Body of pancreas (tissue), 4 donors: ENCODE data around the gene SLC24A3. TPM values are rescaled to one million over a fixed set of nuclear protein-coding genes. Genes with fewer than 3 reads are reported as not detected.

Source experiments
- ATAC-seq: fragments of 150-250 bp; one replicate; pipeline ENCODE4 v1.9.1; 2016
- DNase-seq, 4 donors: peaks; one replicate each; pipeline ENCODE4 v3.0.0-alpha.2; 2019
- H3K27ac ChIP-seq, 4 donors: fragments of 200-600 bp; sonication (generic); 1 replicate in 3 of 4; 2 replicates in 1 of 4; pipeline versions ENCODE4 v1.5.1 to v1.6.1; 2016 to 2019; ENCODE audit warnings: mild to moderate bottlenecking in 1 of 4, mixed read lengths in 1 of 4, moderate library complexity in 1 of 4
- H3K27me3 ChIP-seq, 2 donors: fragments of 200-600 bp; sonication (generic); one replicate each; pipeline ENCODE4 v1.6.0; 2016; ENCODE audit warnings: mild to moderate bottlenecking in 1 of 2
- H3K36me3 ChIP-seq, 2 donors: fragments of 200-600 bp; sonication (generic); replicated peaks in 1 of 2; 2 replicates each; pipeline ENCODE4 v1.5.1; 2016; ENCODE audit warnings: low read depth in 2 of 2; ENCODE audit not compliant: insufficient read depth in 1 of 2
- H3K4me1 ChIP-seq: fragments of 200-600 bp; sonication (generic); one replicate; pipeline ENCODE4 v1.6.0; 2016
- H3K4me3 ChIP-seq, 2 donors: fragments of 200-600 bp; sonication (generic); 1 replicate in 1 of 2; 2 replicates in 1 of 2; pipeline ENCODE4 v1.5.1; 2016 to 2019
- H3K9me3 ChIP-seq, 3 donors: fragments of 200-600 bp; sonication (generic); 1 replicate in 2 of 3; 2 replicates in 1 of 3; pipeline ENCODE4 v1.5.1; 2016
- CTCF ChIP-seq, 7 experiments: fragments of 450-650 bp in 4 of 7; fragments of 200-600 bp in 3 of 7; sonication (generic) in 3 of 7; IDR thresholded peaks; one replicate each; pipeline ENCODE4 v1.5.1; 2016 to 2019; ENCODE audit warnings: antibody characterized with exemption in 7 of 7
- POLR2A ChIP-seq, 3 donors: fragments of 450-650 bp; IDR thresholded peaks; one replicate each; pipeline ENCODE4 v1.6.1; 2016; ENCODE audit warnings: antibody characterized with exemption in 3 of 3, mild to moderate bottlenecking in 2 of 3
- WGBS, 2 donors: methylation state at CpG; one replicate each; pipeline ENCODE4 v1.1.5; 2017; 5-methylcytosine and 5-hydroxymethylcytosine counted together
- intact Hi-C: fragments of 100-400 bp; cut with DNase I; formaldehyde crosslinking; loops from one replicate; pipeline ENCODE4 v1.15.1; 2023
- total RNA-seq, 2 donors: library from RNA; depleted of rRNA; stranded (reverse); fragments of >200 nt; gene quantifications; one replicate each; pipeline ENCODE4 v1.1.0, GENCODE V29; 2016

The SLC24A3 gene
- total RNA-seq, 2 donors from 2014 or later = 0.66 to 1.0 TPM

GRCh38 chr20:19520261-19520660 lies 307.8 kb downstream of the SLC24A3 start:
- Histone ChIP-seq H3K27ac (no peak overlapping the region), H3K27me3 (no peaks in the 10 kb centered on the region), H3K36me3 (no peaks in the 10 kb centered on the region), H3K9me3 (no peaks in the 10 kb centered on the region), H3K4me1 (no peaks in the 10 kb centered on the region), H3K4me3 (no peak overlapping the region)
- ATAC-seq (no peak), DNase-seq (no peak)
- intact Hi-C loops = no loop called here
- TF ChIP-seq CTCF (IDR thresholded peaks at IDR 0.05) (no peak), POLR2A (IDR thresholded peaks at IDR 0.05) (no peak)
- whole genome bisulfite sequencing, 2 donors = 69 to 70% methylated on average over 6 to 7 of the region's 7 CpGs

- Histone ChIP-seq H3K9me3 (no peaks in the 10 kb centered on the region), H3K4me3 (no peak overlapping the region), H3K4me1 (no peaks in the 10 kb centered on the region), H3K27ac (no peak overlapping the region), H3K36me3 (no peaks in the 10 kb centered on the region), H3K27me3 (no peaks in the 10 kb centered on the region)
- 67 to 86% methylated on average over 9 of the region's 9 CpGs for WGBS, 2 donors
- ATAC-seq = no peak
- TF ChIP-seq CTCF (IDR thresholded peaks at IDR 0.05) (no peak), POLR2A (IDR thresholded peaks at IDR 0.05) (no peak)
- no peak for DNase-seq
- intact Hi-C loops = no loop called here
These were observed 309.8 kb downstream of the SLC24A3 start for GRCh38 chr20:19522071-19522801.

GRCh38 chr20:19522836-19523590 lies 310.6 kb downstream of the SLC24A3 start:
- no peaks in the 10 kb centered on the region for H3K27me3 ChIP-seq
- no peak overlapping the region for H3K27ac ChIP-seq
- no peak for ATAC-seq
- intact Hi-C loops = no loop called here
- WGBS, 2 donors = 42 to 65% methylated on average over 4 of the region's 4 CpGs
- no peaks in the 10 kb centered on the region for H3K9me3 ChIP-seq
- TF ChIP-seq CTCF (IDR thresholded peaks at IDR 0.05) = no peak
- TF ChIP-seq POLR2A (IDR thresholded peaks at IDR 0.05) = no peak
- H3K4me3 ChIP-seq = no peak overlapping the region
- no peaks in the 10 kb centered on the region for H3K4me1 ChIP-seq
- no peak for DNase-seq
- no peaks in the 10 kb centered on the region for H3K36me3 ChIP-seq

- no peak for TF ChIP-seq CTCF (IDR thresholded peaks at IDR 0.05)
- TF ChIP-seq POLR2A (IDR thresholded peaks at IDR 0.05) = no peak
- DNase-seq (no peak), ATAC-seq (no peak)
- H3K36me3 ChIP-seq = no peaks in the 10 kb centered on the region
- no peak overlapping the region for H3K27ac ChIP-seq
- H3K4me1 ChIP-seq = no peaks in the 10 kb centered on the region
- no peak overlapping the region for H3K4me3 ChIP-seq
- 11 to 21% methylated on average over 1 of the region's 1 CpG for WGBS, 2 donors
- H3K27me3 ChIP-seq = no peaks in the 10 kb centered on the region
- H3K9me3 ChIP-seq = no peaks in the 10 kb centered on the region
- intact Hi-C loops = no loop called here
These were observed 312.2 kb downstream of the SLC24A3 start for GRCh38 chr20:19524691-19525090.
